Muscle of leg (tissue), 11 donors: ENCODE data around the gene HOXD11. TPM values are rescaled to one million over a fixed set of nuclear protein-coding genes. Genes with fewer than 3 reads are reported as not detected.

ENCODE experiments used
- DNase-seq: peaks from one replicate; pipeline ENCODE4 v3.0.0; 2013
- H3K27ac ChIP-seq: one replicate; pipeline ENCODE4 v1.5.1; 2013; ENCODE audit warnings: mild to moderate bottlenecking, low read length, control low read depth
- H3K27me3 ChIP-seq: one replicate; pipeline ENCODE4 v1.6.1; 2013; ENCODE audit warnings: low read length; ENCODE audit not compliant: control insufficient read depth, insufficient read depth
- H3K36me3 ChIP-seq: one replicate; pipeline ENCODE4 v1.6.1; 2013; ENCODE audit warnings: low read length; ENCODE audit not compliant: control insufficient read depth, insufficient read depth
- H3K4me1 ChIP-seq: one replicate; pipeline ENCODE4 v1.6.1; 2013; ENCODE audit warnings: low read length; ENCODE audit not compliant: control insufficient read depth, insufficient read depth
- H3K4me3 ChIP-seq: one replicate; pipeline ENCODE4 v1.5.1; 2013; ENCODE audit warnings: low read length, control low read depth
- H3K9me3 ChIP-seq: replicated peaks from 2 replicates; pipeline ENCODE4 v1.6.1; 2013; ENCODE audit warnings: low read depth, low read length; ENCODE audit not compliant: control insufficient read depth
- WGBS: methylation state at CpG from one replicate; pipeline ENCODE4 v1.1.5; 2013; ENCODE audit warnings: missing lambda C conversion rate; ENCODE audit not compliant: insufficient coverage; 5-methylcytosine and 5-hydroxymethylcytosine counted together
- polyA plus RNA-seq, 8 donors: library from polyadenylated mRNA; unstranded; fragments of 120-200 nt; gene quantifications; one replicate each; pipeline versions ENCODE4 v1.2.1 to v1.2.3, GENCODE V29; 2013; ENCODE audit warnings: inconsistent platforms in 1 of 8, low replicate concordance in 1 of 8; ENCODE audit not compliant: insufficient read length in 8 of 8, insufficient read depth in 1 of 8
- total RNA-seq: library from RNA; stranded (reverse); fragments of 120-200 nt; gene quantifications from one replicate; pipeline ENCODE4 v1.2.4, GENCODE V29; 2013

The HOXD11 gene
- total and polyA plus RNA-seq, 9 donors: 0.04 to 2.2 (median 2.1) TPM; not detected in 6

DNA sequence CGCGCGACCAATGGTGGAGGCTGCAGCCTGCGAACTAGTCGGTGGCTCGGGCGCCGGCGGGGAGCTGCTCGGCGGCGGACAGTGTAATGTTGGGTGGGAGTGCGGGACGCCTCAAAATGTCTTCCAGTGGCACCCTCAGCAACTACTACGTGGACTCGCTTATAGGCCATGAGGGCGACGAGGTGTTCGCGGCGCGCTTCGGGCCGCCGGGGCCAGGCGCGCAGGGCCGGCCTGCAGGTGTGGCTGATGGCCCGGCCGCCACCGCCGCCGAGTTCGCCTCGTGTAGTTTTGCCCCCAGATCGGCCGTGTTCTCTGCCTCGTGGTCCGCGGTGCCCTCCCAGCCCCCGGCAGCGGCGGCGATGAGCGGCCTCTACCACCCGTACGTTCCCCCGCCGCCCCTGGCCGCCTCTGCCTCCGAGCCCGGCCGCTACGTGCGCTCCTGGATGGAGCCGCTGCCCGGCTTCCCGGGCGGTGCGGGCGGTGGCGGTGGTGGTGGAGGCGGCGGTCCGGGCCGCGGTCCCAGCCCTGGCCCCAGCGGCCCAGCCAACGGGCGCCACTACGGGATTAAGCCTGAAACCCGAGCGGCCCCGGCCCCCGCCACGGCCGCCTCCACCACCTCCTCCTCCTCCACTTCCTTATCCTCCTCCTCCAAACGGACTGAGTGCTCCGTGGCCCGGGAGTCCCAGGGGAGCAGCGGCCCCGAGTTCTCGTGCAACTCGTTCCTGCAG is 15.8 kb downstream of the HOXD11 start, which contains the start of gene HOXD9:
HOXD9 (plus strand) TSS at position 37 of the 728 bp plus-strand sequence; CDS start at position 87, 50 bp downstream.
- Histone ChIP-seq H3K4me3 (peak within 1 kb of the TSS; percentile 57), H3K9me3 (no peaks in the 10 kb centered on the region), H3K4me1 (peaks cover 10% of the 10 kb centered on the region), H3K36me3 (no peaks in the 10 kb centered on the region), H3K27ac (no peak within 1 kb of the TSS), H3K27me3 (peaks cover 89% of the 10 kb centered on the region)
- WGBS: under 1% methylated on average over 52 of the region's 84 CpGs
- no peak for DNase-seq

GRCh38 chr2:176123411-176124109 is 16.5 kb downstream of the HOXD11 start:
- DNase-seq: no peak
- Histone ChIP-seq H3K27ac (no peak overlapping the region), H3K27me3 (peaks cover 89% of the 10 kb centered on the region), H3K4me3 (peak overlapping the region; percentile 57), H3K36me3 (no peaks in the 10 kb centered on the region), H3K4me1 (peaks cover 14% of the 10 kb centered on the region), H3K9me3 (no peaks in the 10 kb centered on the region)
- 6% methylated on average over 27 of the region's 40 CpGs for WGBS

- no peak overlapping the region for H3K27ac ChIP-seq
- WGBS: 50% methylated on average over 24 of the region's 34 CpGs
- H3K4me3 ChIP-seq: peak overlapping the region; percentile 57
- peaks cover 90% of the 10 kb centered on the region for H3K27me3 ChIP-seq
- H3K4me1 ChIP-seq: peaks cover 17% of the 10 kb centered on the region
- no peak for DNase-seq
- H3K9me3 ChIP-seq: no peaks in the 10 kb centered on the region
- no peaks in the 10 kb centered on the region for H3K36me3 ChIP-seq
Observed at GRCh38 chr2:176124110-176124946, 17.2 kb downstream of the HOXD11 start.

GRCh38 chr2:176124947-176125771 is 18.1 kb downstream of the HOXD11 start:
- no peak for DNase-seq
- no peaks in the 10 kb centered on the region for H3K9me3 ChIP-seq
- no peak overlapping the region for H3K27ac ChIP-seq
- H3K4me3 ChIP-seq: no peak overlapping the region
- peaks cover 86% of the 10 kb centered on the region for H3K27me3 ChIP-seq
- 62% methylated on average over 7 of the region's 9 CpGs for WGBS
- H3K4me1 ChIP-seq: peaks cover 19% of the 10 kb centered on the region
- no peaks in the 10 kb centered on the region for H3K36me3 ChIP-seq

DNA sequence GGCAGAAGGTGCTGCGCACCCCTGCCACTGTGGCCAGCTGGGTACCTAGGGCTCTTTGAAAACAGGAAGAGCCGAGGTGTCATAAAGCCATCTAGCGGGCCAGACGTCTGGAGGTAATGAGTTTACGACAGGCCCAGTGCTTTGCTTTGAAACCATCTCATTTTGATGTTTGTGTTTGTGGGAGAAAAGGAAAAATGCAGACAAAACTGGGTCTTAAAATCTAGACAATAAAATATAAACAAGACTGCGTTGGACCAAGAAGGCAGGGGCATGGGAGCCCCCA is 18.6 kb downstream of the HOXD11 start:
- Histone ChIP-seq H3K4me3 (no peak overlapping the region), H3K9me3 (no peaks in the 10 kb centered on the region), H3K4me1 (peaks cover 21% of the 10 kb centered on the region), H3K27ac (no peak overlapping the region), H3K27me3 (peaks cover 84% of the 10 kb centered on the region), H3K36me3 (no peaks in the 10 kb centered on the region)
- WGBS: 71% methylated on average over 5 of the region's 6 CpGs
- no peak for DNase-seq

- WGBS: 0% methylated on average over 1 of the region's 13 CpGs
- peak; percentile 82 for DNase-seq
- Histone ChIP-seq H3K4me3 (no peak overlapping the region), H3K27ac (no peak overlapping the region), H3K36me3 (no peaks in the 10 kb centered on the region), H3K27me3 (peaks cover 77% of the 10 kb centered on the region), H3K9me3 (no peaks in the 10 kb centered on the region), H3K4me1 (peaks cover 23% of the 10 kb centered on the region)
Observed at GRCh38 chr2:176126929-176127773, 20.1 kb downstream of the HOXD11 start.

GRCh38 chr2:176127774-176128072 is 20.6 kb downstream of the HOXD11 start:
- peak overlapping the region; percentile 96 for H3K27ac ChIP-seq

DNA sequence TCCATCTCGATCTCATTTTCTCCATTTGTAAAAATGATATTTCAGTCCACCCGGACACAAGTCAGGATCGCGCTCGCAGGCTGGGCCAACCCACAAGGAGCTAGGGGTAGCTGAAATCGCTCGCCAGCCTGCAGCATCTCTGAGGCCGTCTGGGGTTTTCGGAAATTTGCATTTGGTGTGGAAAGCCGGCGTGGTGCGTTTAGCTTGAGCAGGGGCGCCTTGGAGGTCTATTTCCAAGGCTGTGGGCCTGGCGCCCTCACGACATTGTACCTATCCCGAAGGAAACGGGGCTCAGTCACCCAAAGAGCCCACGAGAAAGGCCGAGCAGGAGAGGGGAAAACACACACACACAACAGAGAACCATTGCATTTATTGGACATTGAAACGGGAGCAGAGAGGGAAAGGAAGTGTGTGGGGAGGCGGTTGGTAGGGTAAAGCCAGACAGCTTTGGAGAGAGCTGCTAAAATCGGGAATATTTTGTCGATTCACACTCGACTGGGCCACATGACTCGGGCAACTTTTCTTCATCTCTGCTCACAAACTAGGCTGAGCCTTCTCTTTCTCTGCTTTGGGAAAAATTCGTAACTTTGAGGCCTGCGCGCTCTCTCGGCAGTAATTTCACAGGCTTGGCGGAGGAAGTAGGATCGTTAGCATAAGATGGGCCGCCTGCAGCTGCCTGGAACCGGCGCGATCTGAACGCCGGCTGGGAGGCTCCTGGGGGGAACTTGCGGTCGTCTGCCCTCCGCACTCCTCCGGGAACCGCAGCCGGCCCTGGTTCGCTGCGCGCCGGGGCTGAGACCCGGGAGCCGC is 21.3 kb downstream of the HOXD11 start:
- Histone ChIP-seq H3K27me3 (peaks cover 76% of the 10 kb centered on the region), H3K27ac (peak overlapping the region; percentile 96), H3K4me3 (peak overlapping the region; percentile 73), H3K9me3 (no peaks in the 10 kb centered on the region), H3K4me1 (peaks cover 34% of the 10 kb centered on the region), H3K36me3 (peaks cover 2% of the 10 kb centered on the region)
- 16% methylated on average over 40 of the region's 49 CpGs for WGBS
- DNase-seq: peak; percentile 88

More at GRCh38 chr2:176127774-176128072, 20.6 kb downstream of the HOXD11 start:
- H3K27me3 ChIP-seq: peaks cover 77% of the 10 kb centered on the region
- DNase-seq: no peak
- H3K9me3 ChIP-seq: no peaks in the 10 kb centered on the region
- H3K4me3 ChIP-seq: no peak overlapping the region
- 73% methylated on average over 3 of the region's 4 CpGs for WGBS
- peaks cover 29% of the 10 kb centered on the region for H3K4me1 ChIP-seq
- H3K36me3 ChIP-seq: no peaks in the 10 kb centered on the region
